Peyer's patch (tissue), 4 donors: ENCODE data around the gene TRUB1.

Experiments
- CTCF ChIP-seq, 6 experiments: fragments of 450-650 bp in 4 of 6; fragments of 200-600 bp in 2 of 6; sonication (generic) in 1 of 6; IDR thresholded peaks; one replicate each; pipeline ENCODE4 v1.5.1; 2017 to 2019; ENCODE audit warnings: antibody characterized with exemption in 6 of 6, mild to moderate bottlenecking in 3 of 6, moderate library complexity in 1 of 6
- POLR2A ChIP-seq, 2 donors: fragments of 450-650 bp; IDR thresholded peaks; one replicate each; pipeline ENCODE4 v1.5.1; 2017; ENCODE audit warnings: antibody characterized with exemption in 2 of 2, mild to moderate bottlenecking in 2 of 2, moderate library complexity in 2 of 2

GRCh38 chr10:114922003-114922402 lies 16.0 kb upstream of the TRUB1 start:
- TF ChIP-seq CTCF (IDR thresholded peaks at IDR 0.05) (no peak), POLR2A (IDR thresholded peaks at IDR 0.05) (no peak)
